G401.6 (cell line): Measurements from ENCODE around the gene DACT1.
"Not testable (repeated sequence)": the region's sequence is repeated elsewhere in the genome, so short reads cannot be mapped to it uniquely, and the experiment has no call there.

ENCODE experiments used
- FAIRE-seq: peaks from 2 replicates; lab custom pipeline; 2012; peaks lifted over from hg19 to GRCh38; lab: Jason Lieb, UNC

DACT1 gene

GRCh38 chr14:58637391-58638230, at the start of gene DACT1:
TSS of gene DACT1 (plus strand) at chr14:58637962. CDS start at chr14:58638203, 241 bp downstream.
- FAIRE-seq = no peak

GRCh38 chr14:58588321-58588720, 49.4 kb upstream of the DACT1 start:
- not testable (repeated sequence) for FAIRE-seq

GRCh38 chr14:58593977-58594376, 43.8 kb upstream of the DACT1 start:
- FAIRE-seq = no peak

GRCh38 chr14:58597041-58597440, 40.7 kb upstream of the DACT1 start:
- FAIRE-seq = no peak

GRCh38 chr14:58598028-58598803, 39.5 kb upstream of the DACT1 start:
- FAIRE-seq = no peak

- FAIRE-seq = no peak
These were observed 38.8 kb upstream of the DACT1 start for GRCh38 chr14:58598804-58599525.

DNA sequence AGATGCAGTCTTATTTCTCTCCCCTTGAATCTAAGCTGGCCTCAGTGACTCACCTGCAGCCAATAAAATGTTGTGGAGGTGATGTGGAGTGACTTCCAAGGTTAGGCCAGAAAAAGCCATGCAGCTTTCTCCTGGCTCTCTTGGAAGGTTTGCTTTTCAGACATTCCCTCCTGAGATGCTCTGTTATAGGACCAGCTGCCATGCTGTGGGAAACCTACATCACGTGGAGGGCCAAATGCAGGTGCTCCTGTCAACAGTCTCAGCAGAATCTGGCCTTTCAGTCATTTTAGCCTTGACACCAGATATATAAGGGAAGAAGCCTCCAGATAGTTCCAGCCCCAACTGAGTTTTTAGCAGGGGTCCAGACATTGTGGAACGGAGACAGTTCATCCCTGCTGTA, 38.1 kb upstream of the DACT1 start:
- FAIRE-seq = no peak

DNA sequence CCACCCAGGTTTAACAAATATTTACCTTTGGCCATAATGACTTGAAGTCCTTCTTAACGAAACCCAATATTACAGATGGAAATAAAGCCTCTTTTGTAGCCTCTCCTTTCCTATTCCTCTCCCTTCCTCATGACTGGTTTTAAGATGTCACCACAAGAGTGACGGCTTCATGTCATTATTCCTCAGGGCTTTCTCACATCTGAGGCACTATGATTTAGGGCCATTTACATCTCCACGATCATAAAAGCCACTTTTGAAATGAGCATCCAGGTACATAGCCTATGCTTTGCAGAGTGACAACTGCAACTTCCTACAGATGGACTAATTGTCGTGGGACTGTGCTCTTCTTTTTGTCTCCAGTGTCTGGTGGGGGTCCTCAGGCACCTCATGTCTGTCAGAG, 32.3 kb upstream of the DACT1 start:
- FAIRE-seq = no peak

DNA sequence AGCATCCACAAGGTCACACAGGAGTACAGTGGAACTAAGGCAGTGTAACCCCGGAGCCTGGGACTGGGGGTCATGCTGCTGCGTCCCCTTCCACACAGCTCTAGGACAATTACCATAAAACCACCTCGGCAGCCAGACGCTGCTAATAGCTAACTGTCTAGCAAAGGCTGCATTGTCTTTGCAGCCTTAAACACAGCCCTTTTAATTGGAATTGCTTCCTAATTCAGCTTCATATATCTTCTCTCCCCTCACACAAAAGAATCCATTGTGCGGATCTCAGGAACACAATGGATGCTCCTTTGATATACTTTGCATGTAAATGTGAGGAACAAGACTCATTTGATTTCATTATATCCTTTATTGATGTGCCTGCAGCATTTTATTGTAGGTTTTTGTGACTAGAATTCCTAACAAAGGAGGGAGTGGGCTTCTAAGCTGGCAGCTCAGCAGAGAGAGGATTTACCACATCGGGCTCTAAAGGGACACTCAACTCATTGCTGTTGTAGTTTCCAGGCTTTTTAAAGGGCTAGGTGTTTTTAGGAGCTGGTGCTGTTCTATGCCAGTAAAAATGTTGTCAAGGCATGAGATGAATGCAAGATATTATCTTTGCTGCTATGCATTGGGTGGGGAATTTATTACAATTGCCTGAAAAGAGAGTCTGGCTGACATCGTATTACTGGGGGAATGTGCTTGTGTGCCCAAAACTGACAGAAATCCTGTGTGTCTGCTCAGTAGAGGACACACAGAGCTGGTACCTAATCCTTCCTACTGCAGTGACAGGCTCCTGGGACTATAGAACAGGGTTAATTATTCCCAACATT, 30.4 kb upstream of the DACT1 start:
- FAIRE-seq = no peak

DNA sequence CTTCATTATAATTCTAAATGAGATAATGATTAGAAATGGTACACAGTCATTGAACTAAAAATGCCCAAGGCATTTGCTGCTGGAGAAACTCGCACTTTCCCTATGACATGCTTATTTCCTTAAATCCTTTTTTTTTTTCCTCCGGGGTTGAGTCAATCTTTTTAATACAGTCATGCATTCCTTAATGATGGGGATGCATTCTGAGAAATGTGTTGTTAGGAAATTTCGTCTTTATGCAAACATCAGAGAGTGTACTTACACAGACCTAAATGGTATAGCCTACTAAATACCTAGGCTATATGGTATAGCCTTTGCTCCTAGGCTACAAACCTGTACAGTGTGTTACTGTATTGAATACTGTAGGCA, 29.8 kb upstream of the DACT1 start:
- no peak for FAIRE-seq

GRCh38 chr14:58617619-58618018, 20.1 kb upstream of the DACT1 start:
- FAIRE-seq = no peak

DNA sequence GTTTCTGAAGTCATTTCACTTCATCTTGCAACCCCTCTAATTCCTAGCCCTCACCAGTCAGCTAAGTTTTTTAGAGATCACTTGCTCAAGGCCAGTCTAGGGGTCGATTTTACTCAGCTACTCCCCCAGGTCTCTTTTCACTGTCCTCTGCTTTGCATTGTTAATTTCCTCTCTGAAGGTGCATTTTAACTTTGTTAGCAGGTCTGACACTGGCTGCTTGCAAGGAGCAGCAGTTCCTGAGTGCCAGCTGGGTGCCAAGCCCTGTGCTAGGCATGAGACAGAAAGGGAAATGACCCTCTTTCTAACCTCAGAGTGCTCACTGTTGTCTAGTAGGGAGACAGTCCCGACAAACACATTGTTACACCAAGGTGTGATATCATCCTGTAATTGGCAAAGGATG, 17.8 kb upstream of the DACT1 start:
- no peak for FAIRE-seq

- no peak for FAIRE-seq
These were observed 12.3 kb upstream of the DACT1 start for GRCh38 chr14:58625438-58625837.

DNA sequence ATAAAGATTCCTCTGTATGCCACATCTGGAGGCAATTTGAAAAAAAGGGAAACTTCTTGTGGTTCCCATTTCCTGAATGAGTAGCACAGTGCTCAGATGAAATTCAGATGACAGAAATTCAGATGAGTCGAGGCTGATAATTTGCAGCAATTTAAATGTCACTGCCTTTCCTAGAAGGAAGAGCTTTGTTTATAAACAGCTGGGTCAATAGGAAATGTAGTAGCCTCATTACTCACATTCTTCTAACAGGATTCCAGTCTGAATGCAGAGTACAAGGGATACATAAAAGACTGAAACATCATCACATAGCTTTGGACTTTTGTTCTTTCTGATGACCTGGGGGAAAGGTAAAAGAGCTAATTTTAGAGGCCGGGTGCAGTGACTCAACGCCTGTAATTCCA, 11.3 kb upstream of the DACT1 start:
- FAIRE-seq = no peak

GRCh38 chr14:58628406-58628805, 9.4 kb upstream of the DACT1 start:
- no peak for FAIRE-seq

GRCh38 chr14:58629281-58629680, 8.5 kb upstream of the DACT1 start:
- FAIRE-seq = no peak

GRCh38 chr14:58631732-58632131, 6.0 kb upstream of the DACT1 start:
- no peak for FAIRE-seq

GRCh38 chr14:58633831-58634230, 3.9 kb upstream of the DACT1 start:
- FAIRE-seq = no peak

GRCh38 chr14:58634406-58635090, 3.2 kb upstream of the DACT1 start:
- FAIRE-seq = no peak

DNA sequence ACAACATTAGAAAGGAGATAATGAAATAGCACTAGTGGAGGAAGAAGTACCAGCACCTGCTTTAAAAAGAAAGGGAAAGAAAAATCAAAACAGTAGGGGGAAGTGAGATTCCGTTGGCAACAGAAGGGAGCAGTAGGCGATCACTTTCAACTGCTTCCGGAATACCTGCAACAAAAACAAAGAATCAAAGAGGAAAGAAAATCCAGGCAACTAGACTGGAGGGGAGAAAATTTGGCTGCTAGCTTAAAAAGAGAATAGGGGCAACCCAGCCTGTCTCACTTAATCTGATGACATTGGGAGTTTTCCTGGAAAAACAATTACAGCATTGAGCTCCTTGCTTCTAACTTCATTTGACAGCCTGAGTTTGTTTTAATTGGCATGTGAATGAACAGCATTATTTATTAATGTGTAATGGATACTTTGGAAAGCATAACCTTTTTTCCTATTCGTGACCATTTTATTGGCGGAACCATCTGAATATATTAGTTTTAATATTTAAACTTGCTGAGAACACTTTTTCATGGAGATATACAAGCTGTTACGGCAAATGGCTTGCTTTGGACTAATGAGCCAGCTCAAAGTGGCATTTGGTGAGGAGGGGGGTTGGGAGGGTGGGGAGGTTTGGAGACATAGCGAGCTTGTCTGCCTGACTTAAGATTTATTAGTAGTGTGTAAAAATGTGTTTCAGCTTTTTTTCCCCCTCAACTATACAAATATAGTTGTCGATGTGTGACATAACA, 2.5 kb upstream of the DACT1 start:
- no peak for FAIRE-seq

DNA sequence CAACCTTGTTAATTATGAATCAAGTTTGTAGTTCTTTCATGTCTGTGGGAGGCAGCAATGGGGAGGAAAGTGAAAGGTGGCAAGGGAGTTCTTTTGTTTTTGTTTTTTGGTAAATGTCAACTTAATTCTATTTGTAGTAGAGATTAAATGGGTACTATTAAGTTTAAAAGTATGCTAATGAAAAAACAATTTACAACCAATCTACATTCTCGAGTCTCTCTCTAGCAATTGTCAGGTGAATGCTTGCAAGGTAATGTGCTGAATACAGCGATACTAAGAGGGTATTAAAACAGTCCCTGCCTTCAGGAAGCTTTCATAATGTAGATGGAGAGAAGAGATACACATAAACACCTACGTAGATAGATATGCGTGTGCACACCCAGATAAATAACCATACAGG, 1.6 kb upstream of the DACT1 start:
- no peak for FAIRE-seq
